GM23338 (cell line): Measurements from ENCODE around the gene TXNRD3.

Source experiments
- EZH2 ChIP-seq: fragments of 200-600 bp; sonication (generic); IDR thresholded peaks from one replicate; pipeline ENCODE4 v1.8.0; 2017; ENCODE audit warnings: antibody characterized with exemption, mild to moderate bottlenecking, low read depth; ENCODE audit not compliant: unreplicated experiment
- TF ChIP-seq, protein P1 (sequence below), 2 experiments: fragments of 200-600 bp in 1 of 2; sonication (generic) in 1 of 2; conservative IDR thresholded peaks; 2 replicates each; pipeline versions ENCODE4 v1.5.1 to v1.6.1; 2016 to 2017; ENCODE audit warnings: antibody characterized with exemption in 2 of 2, low read depth in 2 of 2, mild to moderate bottlenecking in 2 of 2, moderate library complexity in 1 of 2

DNA sequence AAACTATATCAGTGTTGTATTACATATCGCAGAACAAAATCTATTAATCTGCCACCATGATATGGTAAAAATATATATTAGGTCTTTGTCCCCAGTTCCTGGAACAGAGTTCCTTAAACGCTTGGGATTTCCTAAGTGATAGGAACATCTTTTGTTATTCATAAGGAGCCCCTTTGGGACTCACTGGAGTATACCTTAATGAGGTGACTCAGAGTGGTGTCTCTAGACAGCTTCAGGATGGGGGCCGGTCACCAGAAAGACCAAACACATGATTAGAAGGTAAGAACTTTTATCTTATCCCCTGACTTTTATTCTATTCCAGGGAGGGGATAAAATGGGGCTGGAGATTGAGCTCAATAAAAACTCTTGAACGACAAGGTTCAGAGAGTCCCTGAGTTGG lies 36.8 kb upstream of the TXNRD3 start:
- TF ChIP-seq, protein P1, sequence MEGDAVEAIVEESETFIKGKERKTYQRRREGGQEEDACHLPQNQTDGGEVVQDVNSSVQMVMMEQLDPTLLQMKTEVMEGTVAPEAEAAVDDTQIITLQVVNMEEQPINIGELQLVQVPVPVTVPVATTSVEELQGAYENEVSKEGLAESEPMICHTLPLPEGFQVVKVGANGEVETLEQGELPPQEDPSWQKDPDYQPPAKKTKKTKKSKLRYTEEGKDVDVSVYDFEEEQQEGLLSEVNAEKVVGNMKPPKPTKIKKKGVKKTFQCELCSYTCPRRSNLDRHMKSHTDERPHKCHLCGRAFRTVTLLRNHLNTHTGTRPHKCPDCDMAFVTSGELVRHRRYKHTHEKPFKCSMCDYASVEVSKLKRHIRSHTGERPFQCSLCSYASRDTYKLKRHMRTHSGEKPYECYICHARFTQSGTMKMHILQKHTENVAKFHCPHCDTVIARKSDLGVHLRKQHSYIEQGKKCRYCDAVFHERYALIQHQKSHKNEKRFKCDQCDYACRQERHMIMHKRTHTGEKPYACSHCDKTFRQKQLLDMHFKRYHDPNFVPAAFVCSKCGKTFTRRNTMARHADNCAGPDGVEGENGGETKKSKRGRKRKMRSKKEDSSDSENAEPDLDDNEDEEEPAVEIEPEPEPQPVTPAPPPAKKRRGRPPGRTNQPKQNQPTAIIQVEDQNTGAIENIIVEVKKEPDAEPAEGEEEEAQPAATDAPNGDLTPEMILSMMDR (conservative IDR thresholded peaks at IDR 0.05; ENCODE audit: low read depth in 2 of 2): no peak
- TF ChIP-seq EZH2: no peak
